A549 (cell line): ENCODE results near the gene GARS1. TPM values are rescaled to one million over a fixed set of nuclear protein-coding genes. Genes with fewer than 3 reads are reported as not detected.

Source experiments
- ATAC-seq, 2 experiments: fragments of 200-7000 bp in 1 of 2; fragments of >200 bp in 1 of 2; cut with Nextera tagmentation in 1 of 2; cut with Tn5 transposase in 1 of 2; 3 replicates each; pipeline versions ENCODE4 v1.8.0 to v1.9.1; 2018 to 2020; ENCODE audit warnings: mild to moderate bottlenecking in 1 of 2, moderate library complexity in 1 of 2
- CTCF ChIA-PET: fragments of 300-600 bp; sonication (Branson Sonifier 250); formaldehyde crosslinking; extraction: SDS; loops from one replicate; lab custom pipeline; 2021; ENCODE audit warnings: antibody characterized with exemption, inconsistent platforms; lab: Yijun Ruan, JAX
- POLR2A ChIA-PET: fragments of 350-600 bp; formaldehyde crosslinking; extraction: SDS; loops from one replicate; lab custom pipeline; 2021; ENCODE audit warnings: antibody characterized with exemption, inconsistent platforms; lab: Yijun Ruan, JAX
- DNase-seq, 2 experiments: peaks; one replicate each; pipeline versions ENCODE4 v3.0.0 to v3.0.0-alpha.2; 2011 to 2016; ENCODE audit warnings: low read depth in 1 of 2, low spot score in 1 of 2
- FAIRE-seq: peaks from 2 replicates; lab custom pipeline; 2011; peaks lifted over from hg19 to GRCh38; lab: Jason Lieb, UNC
- H3K27ac ChIP-seq, 2 experiments: fragments of >200 bp; sonication (Bioruptor Twin); formaldehyde crosslinking; 3 replicates each; pipeline ENCODE4 v1.5.1; 2016 to 2017
- H3K4me1 ChIP-seq: fragments of >200 bp; sonication (Bioruptor Twin); formaldehyde crosslinking; 3 replicates; pipeline ENCODE4 v1.6.1; 2016
- H3K4me2 ChIP-seq: fragments of >200 bp; sonication (Bioruptor Twin); formaldehyde crosslinking; 3 replicates; pipeline ENCODE4 v1.6.1; 2016
- H3K4me3 ChIP-seq: fragments of >200 bp; sonication (Bioruptor Twin); formaldehyde crosslinking; 3 replicates; pipeline ENCODE4 v1.5.1; 2016
- H3K9me3 ChIP-seq: fragments of >200 bp; sonication (Bioruptor Twin); formaldehyde crosslinking; 3 replicates; pipeline ENCODE4 v1.6.1; 2016
- ATOH8 ChIP-seq: fragments of 250-450 bp; sonication (Bioruptor Pico); IDR thresholded peaks from 2 replicates; pipeline ENCODE4 v1.5.0; 2020; ENCODE audit warnings: low read depth, mild to moderate bottlenecking, moderate library complexity
- BHLHE40 ChIP-seq: IDR thresholded peaks from 2 replicates; pipeline ENCODE4 v1.6.1; 2012; ENCODE audit warnings: low read depth, low read length, inconsistent platforms
- CEBPB ChIP-seq, 2 experiments: fragments of >200 bp in 1 of 2; sonication (Bioruptor Twin) in 1 of 2; formaldehyde crosslinking in 1 of 2; IDR thresholded peaks; 2 replicates each; pipeline ENCODE4 v1.6.1; 2012 to 2016
- CHD2 ChIP-seq: fragments of 150-350 bp; IDR thresholded peaks from 2 replicates; pipeline ENCODE4 v1.6.1; 2014; ENCODE audit warnings: low read length; ENCODE audit not compliant: partially characterized antibody
- CHD4 ChIP-seq: fragments of 200-600 bp; sonication (generic); IDR thresholded peaks from 2 replicates; pipeline ENCODE4 v1.6.1; 2016; ENCODE audit warnings: antibody characterized with exemption, mild to moderate bottlenecking, borderline replicate concordance
- CTCF ChIP-seq: fragments of >200 bp; sonication (Bioruptor Twin); formaldehyde crosslinking; IDR thresholded peaks from 3 replicates; pipeline ENCODE4 v1.5.1; 2016
- EHF ChIP-seq: fragments of 250-450 bp; sonication (Bioruptor Pico); IDR thresholded peaks from 2 replicates; pipeline ENCODE4 v1.5.0; 2020; ENCODE audit warnings: mild to moderate bottlenecking
- EHMT2 ChIP-seq: fragments of 200-600 bp; sonication (generic); IDR thresholded peaks from 2 replicates; pipeline ENCODE4 v1.6.1; 2016; ENCODE audit warnings: antibody characterized with exemption, low read depth, mild to moderate bottlenecking, moderate library complexity
- EP300 ChIP-seq, 2 experiments: fragments of >200 bp; sonication (Bioruptor Twin); formaldehyde crosslinking; IDR thresholded peaks; 2 replicates in 1 of 2; 3 replicates in 1 of 2; pipeline ENCODE4 v1.6.1; 2016 to 2017
- FOSL2 ChIP-seq, 2 experiments: fragments of 450-650 bp in 1 of 2; fragments of >200 bp in 1 of 2; sonication (Bioruptor Twin) in 1 of 2; formaldehyde crosslinking; IDR thresholded peaks; 2 replicates each; pipeline versions ENCODE4 v1.5.0 to v1.6.1; 2016 to 2020; ENCODE audit warnings: mild to moderate bottlenecking in 1 of 2, moderate library complexity in 1 of 2
- HDAC2 ChIP-seq: fragments of 200-600 bp; sonication (generic); IDR thresholded peaks from 2 replicates; pipeline ENCODE4 v1.6.1; 2016
- HES2 ChIP-seq: fragments of >200 bp; sonication (Bioruptor Twin); formaldehyde crosslinking; IDR thresholded peaks from 2 replicates; pipeline ENCODE4 v1.6.1; 2016
- HEYL ChIP-seq: fragments of 250-450 bp; sonication (Bioruptor Pico); IDR thresholded peaks from 2 replicates; pipeline ENCODE4 v1.8.0; 2021; ENCODE audit warnings: mild to moderate bottlenecking, moderate library complexity
- HOXB13 ChIP-seq: fragments of 250-450 bp; sonication (Bioruptor Pico); IDR thresholded peaks from 2 replicates; pipeline ENCODE4 v1.5.0; 2020; ENCODE audit warnings: low read depth, mild to moderate bottlenecking, moderate library complexity
- HOXB5 ChIP-seq: fragments of 250-450 bp; sonication (Bioruptor Pico); IDR thresholded peaks from 2 replicates; pipeline ENCODE4 v1.5.0; 2020; ENCODE audit warnings: mild to moderate bottlenecking, moderate library complexity
- JUN ChIP-seq, 2 experiments: fragments of >200 bp; sonication (Bioruptor Twin); formaldehyde crosslinking; IDR thresholded peaks; 2 replicates in 1 of 2; 3 replicates in 1 of 2; pipeline ENCODE4 v1.6.1; 2016 to 2017
- JUNB ChIP-seq: fragments of >200 bp; sonication (Bioruptor Twin); formaldehyde crosslinking; IDR thresholded peaks from 2 replicates; pipeline ENCODE4 v1.6.1; 2016
- KDM5A ChIP-seq: fragments of 200-600 bp; sonication (generic); IDR thresholded peaks from 2 replicates; pipeline ENCODE4 v1.6.1; 2016; ENCODE audit warnings: antibody characterized with exemption, mild to moderate bottlenecking
- MAFK ChIP-seq: fragments of 450-650 bp; IDR thresholded peaks from 2 replicates; pipeline ENCODE4 v1.6.1; 2014; ENCODE audit not compliant: partially characterized antibody
- MAX ChIP-seq: IDR thresholded peaks from 2 replicates; pipeline ENCODE4 v1.6.1; 2012
- MAZ ChIP-seq: fragments of 150-350 bp; IDR thresholded peaks from 2 replicates; pipeline ENCODE4 v1.6.1; 2014; ENCODE audit warnings: antibody characterized with exemption, low read depth, low read length, borderline replicate concordance
- MYC ChIP-seq: IDR thresholded peaks from 2 replicates; pipeline ENCODE4 v1.6.1; 2012; ENCODE audit warnings: mild to moderate bottlenecking, inconsistent platforms, low read length, improper control_type of control experiment, borderline replicate concordance
- NR3C1 ChIP-seq: fragments of >200 bp; sonication (Bioruptor Twin); formaldehyde crosslinking; IDR thresholded peaks from 3 replicates; pipeline ENCODE4 v1.6.1; 2017
- RCOR1 ChIP-seq: fragments of 150-350 bp; IDR thresholded peaks from 2 replicates; pipeline ENCODE4 v1.6.1; 2014; ENCODE audit warnings: antibody characterized with exemption, low read length, low read depth
- USF2 ChIP-seq: fragments of 450-650 bp; IDR thresholded peaks from 2 replicates; pipeline ENCODE4 v1.6.1; 2014; ENCODE audit warnings: antibody characterized with exemption
- ZFP36 ChIP-seq: fragments of 450-650 bp; IDR thresholded peaks from 2 replicates; pipeline ENCODE4 v1.6.1; 2014; ENCODE audit warnings: borderline replicate concordance; ENCODE audit not compliant: partially characterized antibody
- ZNF302 ChIP-seq: fragments of 250-450 bp; sonication (Bioruptor Pico); IDR thresholded peaks from 2 replicates; pipeline ENCODE4 v1.9.0; 2021; ENCODE audit warnings: inconsistent platforms, mild to moderate bottlenecking, moderate library complexity
- ZSCAN20 ChIP-seq: fragments of 250-450 bp; sonication (Bioruptor Pico); IDR thresholded peaks from 2 replicates; pipeline ENCODE4 v1.8.0; 2022; ENCODE audit warnings: mild to moderate bottlenecking, moderate library complexity
- WGBS: methylation state at CpG from one replicate; pipeline ENCODE4 v1.1.6; 2017; ENCODE audit errors: missing lambda C conversion rate; 5-methylcytosine and 5-hydroxymethylcytosine counted together
- polyA plus RNA-seq, 4 experiments: library from polyadenylated mRNA; depleted of rRNA in 3 of 4; stranded (reverse); fragments of >200 nt; fragmentation: RNase III in 1 of 4; extraction: RNeasy Plus Mini Kit Qiagen cat#74134 plus additional on column Dnase treatment in 1 of 4; gene quantifications; 2 replicates in 3 of 4; 3 replicates in 1 of 4; pipeline ENCODE4 v1.2.3, GENCODE V29; 2011 to 2017

Gene GARS1
- polyA plus RNA-seq, 2 of the 4 experiments (the other 2 are of a cell fraction) = 134 to 608 TPM

GRCh38 chr7:30557245-30557644 is 37.4 kb upstream of the GARS1 start:
- ChIA-PET POLR2A (no interaction called here), CTCF (interaction anchor here (0.6 to 2.0 kb wide), 10 partner anchors 8 to 496 kb away, joined by 3 to 10 read pairs (median 5); no protein-coding TSS in a partner anchor)
- no peaks in the 10 kb centered on the region for H3K9me3 ChIP-seq
- H3K4me1 ChIP-seq = no peaks in the 10 kb centered on the region; the same call in 2 of the 3 replicates
- DNase-seq = no peak
- WGBS = 92% methylated on average over 1 of the region's 1 CpG
- no peak overlapping the region for H3K27ac ChIP-seq
- TF ChIP-seq NR3C1 (no peak), MYC (no peak)
- no peak overlapping the region for H3K4me3 ChIP-seq
- no peak for FAIRE-seq
- ATAC-seq = no peak
- H3K4me2 ChIP-seq = no peak overlapping the region

GRCh38 chr7:30559611-30560010 is 35.1 kb upstream of the GARS1 start:
- FAIRE-seq = no peak
- no peak for DNase-seq
- Histone ChIP-seq H3K4me3 (no peak overlapping the region), H3K4me1 (no peaks in the 10 kb centered on the region), H3K27ac (no peak overlapping the region), H3K4me2 (no peak overlapping the region), H3K9me3 (no peaks in the 10 kb centered on the region)
- CTCF ChIA-PET = interaction anchor here (1.6 to 6.9 kb wide), 3 partner anchors 9 to 403 kb away, joined by 3 to 171 read pairs (median 7); no protein-coding TSS in a partner anchor
- TF ChIP-seq FOSL2 (IDR thresholded peaks at IDR 0.05) (no peak), FOSL2 (CRISPR knock-in tag; IDR thresholded peaks at IDR 0.05) (no peak), HES2 (no peak), KDM5A (no peak), HOXB13 (CRISPR knock-in tag) (no peak)
- WGBS = 94% methylated on average over 5 of the region's 5 CpGs
- no peak for ATAC-seq
- POLR2A ChIA-PET = no interaction called here

GRCh38 chr7:30561389-30561788 is 33.3 kb upstream of the GARS1 start:
- Histone ChIP-seq H3K4me3 (no peak overlapping the region), H3K4me2 (no peak overlapping the region), H3K4me1 (no peaks in the 10 kb centered on the region), H3K27ac (no peak overlapping the region), H3K9me3 (no peaks in the 10 kb centered on the region)
- TF ChIP-seq CHD4 (no peak), CTCF (no peak), HDAC2 (no peak), EHF (CRISPR knock-in tag) (no peak), BHLHE40 (no peak), CHD2 (no peak), MAZ (no peak), MAX (no peak), EP300 (IDR thresholded peaks at IDR 0.05) (no peak), HES2 (no peak), HOXB5 (CRISPR knock-in tag) (no peak), JUNB (no peak)
- ATAC-seq = no peak
- no peak for DNase-seq
- ChIA-PET CTCF (interaction anchor here (0.8 to 6.9 kb wide), 5 partner anchors 11 to 285 kb away, joined by 3 to 171 read pairs (median 3); no protein-coding TSS in a partner anchor), POLR2A (no interaction called here)
- no peak for FAIRE-seq
- WGBS = 90% methylated on average over 6 of the region's 6 CpGs

GRCh38 chr7:30562498-30562897 is 32.2 kb upstream of the GARS1 start:
- Histone ChIP-seq H3K27ac (no peak overlapping the region), H3K4me3 (no peak overlapping the region), H3K4me2 (no peak overlapping the region), H3K9me3 (no peaks in the 10 kb centered on the region), H3K4me1 (no peaks in the 10 kb centered on the region)
- TF ChIP-seq ZFP36 (no peak), ATOH8 (CRISPR knock-in tag) (no peak), RCOR1 (no peak), MAFK (no peak), USF2 (no peak), JUN (IDR thresholded peaks at IDR 0.05) (no peak), HEYL (CRISPR knock-in tag) (no peak), EHMT2 (no peak), CEBPB (IDR thresholded peaks at IDR 0.05) (no peak), EP300 (IDR thresholded peaks at IDR 0.05) (no peak), ZSCAN20 (CRISPR knock-in tag) (no peak), ZNF302 (no peak)
- CTCF ChIA-PET = interaction anchor here (0.6 to 6.9 kb wide), 9 partner anchors 12 to 661 kb away, joined by 3 to 171 read pairs (median 19); no protein-coding TSS in a partner anchor
- FAIRE-seq (no peak), DNase-seq (no peak), ATAC-seq (no peak)
- POLR2A ChIA-PET = no interaction called here
- WGBS = 76% methylated on average over 6 of the region's 6 CpGs
